NT2/D1 (cell line): Measurements from ENCODE around the gene OPCML.

Experiments
- SUZ12 ChIP-seq: IDR thresholded peaks from 2 replicates; pipeline ENCODE4 v1.6.1; 2011; ENCODE audit not compliant: insufficient read length, insufficient read depth; ENCODE audit errors: extremely low read depth
- YY1 ChIP-seq: IDR thresholded peaks from 2 replicates; pipeline ENCODE4 v1.6.1; 2011; ENCODE audit not compliant: insufficient read length, insufficient read depth
- ZNF274 ChIP-seq: IDR thresholded peaks from 2 replicates; pipeline ENCODE4 v1.6.1; 2011; ENCODE audit warnings: mild to moderate bottlenecking, low read depth, low read length

GRCh38 chr11:132475026-132475425 is 1057.3 kb downstream of the OPCML start:
- no peak for TF ChIP-seq SUZ12
- TF ChIP-seq ZNF274, result no peak
- TF ChIP-seq YY1, result no peak
